ENCODE results near the gene CLEC9A.

DNA sequence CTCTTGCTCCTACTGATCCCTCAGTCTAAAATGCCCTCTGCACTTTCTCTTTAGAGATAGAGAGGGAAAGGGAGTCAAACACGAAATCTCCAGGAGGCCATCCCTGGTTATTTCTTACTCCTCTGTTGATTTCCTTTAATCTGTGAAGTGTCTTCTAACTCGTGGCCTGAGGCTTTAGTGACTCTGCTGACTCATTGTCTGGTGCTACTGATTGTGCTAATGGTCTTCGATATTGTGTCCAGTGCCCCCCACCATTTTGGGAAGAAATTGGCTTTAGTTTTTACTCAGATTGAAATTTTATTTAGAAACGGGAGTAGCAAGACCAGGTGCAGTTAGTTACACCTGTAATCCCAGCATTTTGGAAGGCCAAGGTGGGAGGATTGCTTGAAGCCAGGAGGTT, 839 bp downstream of the CLEC9A start:
- no peak for TF ChIP-seq POLR2AphosphoS5 (IDR thresholded peaks at IDR 0.05; ENCODE audit: low read depth, low read length)
- no peak for TF ChIP-seq POLR2A (IDR thresholded peaks at IDR 0.05; ENCODE audit: low read depth, low read length)
